ENCODE data around the gene CASP2.

Gene CASP2

GRCh38 chr7:143296686-143297085 is 8.5 kb downstream of the CASP2 start:
- DNase-seq (ENCODE audit: low read depth in 2 of 2) = no peak

GRCh38 chr7:143299346-143299745 is 11.2 kb downstream of the CASP2 start:
- no peak for DNase-seq (ENCODE audit: low read depth in 2 of 2)

- no peak for DNase-seq (ENCODE audit: low read depth in 2 of 2)
Measured at GRCh38 chr7:143299840-143300239, 11.7 kb downstream of the CASP2 start.

GRCh38 chr7:143300959-143301935 is 13.1 kb downstream of the CASP2 start:
- no peak for DNase-seq (ENCODE audit: low read depth in 2 of 2)

GRCh38 chr7:143303733-143304132 is 15.6 kb downstream of the CASP2 start:
- DNase-seq (ENCODE audit: low read depth in 2 of 2) = no peak

GRCh38 chr7:143304938-143305337 is 16.8 kb downstream of the CASP2 start:
- DNase-seq (ENCODE audit: low read depth in 2 of 2) = no peak

GRCh38 chr7:143305423-143306070 is 17.4 kb downstream of the CASP2 start:
- DNase-seq (ENCODE audit: low read depth in 2 of 2) = no peak

GRCh38 chr7:143308632-143309031 is 20.5 kb downstream of the CASP2 start:
- DNase-seq (ENCODE audit: low read depth in 2 of 2) = no peak

GRCh38 chr7:143314127-143314526 is 26.0 kb downstream of the CASP2 start:
- no peak for DNase-seq (ENCODE audit: low read depth in 2 of 2)

GRCh38 chr7:143315776-143316175 is 27.6 kb downstream of the CASP2 start, which contains the start of gene CLCN1:
CLCN1 (plus strand) TSS chr7:143316111; CDS start chr7:143316213, 102 bp downstream.
- DNase-seq (ENCODE audit: low read depth in 2 of 2) = no peak

GRCh38 chr7:143316492-143316891 is 28.3 kb downstream of the CASP2 start:
- DNase-seq (ENCODE audit: low read depth in 2 of 2) = no peak

- DNase-seq (ENCODE audit: low read depth in 2 of 2) = no peak
Measured at GRCh38 chr7:143318661-143319060, 30.5 kb downstream of the CASP2 start.

GRCh38 chr7:143320620-143321019 is 32.5 kb downstream of the CASP2 start:
- DNase-seq (ENCODE audit: low read depth in 2 of 2) = no peak

- DNase-seq (ENCODE audit: low read depth in 2 of 2) = no peak
Measured at GRCh38 chr7:143321242-143321641, 33.1 kb downstream of the CASP2 start.

GRCh38 chr7:143321734-143322133 is 33.6 kb downstream of the CASP2 start:
- no peak for DNase-seq (ENCODE audit: low read depth in 2 of 2)

GRCh38 chr7:143322760-143323633 is 34.8 kb downstream of the CASP2 start:
- no peak for DNase-seq (ENCODE audit: low read depth in 2 of 2)

- DNase-seq (ENCODE audit: low read depth in 2 of 2) = no peak
Measured at GRCh38 chr7:143323653-143324052, 35.5 kb downstream of the CASP2 start.

GRCh38 chr7:143325240-143325639 is 37.1 kb downstream of the CASP2 start:
- DNase-seq (ENCODE audit: low read depth in 2 of 2) = no peak

- no peak for DNase-seq (ENCODE audit: low read depth in 2 of 2)
Measured at GRCh38 chr7:143327903-143328302, 39.8 kb downstream of the CASP2 start.

- no peak for DNase-seq (ENCODE audit: low read depth in 2 of 2)
Measured at GRCh38 chr7:143329471-143330170, 41.5 kb downstream of the CASP2 start.

- peak; percentile 30 to 39 for DNase-seq (ENCODE audit: low read depth in 2 of 2)
Measured at GRCh38 chr7:143331179-143331801, 43.1 kb downstream of the CASP2 start.
